AG09309 (cell line): Measurements from ENCODE around the gene GBA3.

Experiments used
- DNase-seq: peaks from one replicate; pipeline ENCODE4 v3.0.0-alpha.2; 2010; ENCODE audit warnings: low read depth
- H3K4me3 ChIP-seq: 2 replicates; pipeline ENCODE4 v1.5.1; 2011; ENCODE audit warnings: mild to moderate bottlenecking, low read depth, low read length, moderate library complexity; ENCODE audit not compliant: control insufficient read depth
- TF ChIP-seq, protein P1 (sequence below): IDR thresholded peaks from 2 replicates; pipeline ENCODE4 v1.5.1; 2011; ENCODE audit warnings: mild to moderate bottlenecking, low read depth, low read length, inconsistent platforms; ENCODE audit not compliant: insufficient read depth, control insufficient read depth; ENCODE audit errors: missing control alignments

GBA3 gene

DNA sequence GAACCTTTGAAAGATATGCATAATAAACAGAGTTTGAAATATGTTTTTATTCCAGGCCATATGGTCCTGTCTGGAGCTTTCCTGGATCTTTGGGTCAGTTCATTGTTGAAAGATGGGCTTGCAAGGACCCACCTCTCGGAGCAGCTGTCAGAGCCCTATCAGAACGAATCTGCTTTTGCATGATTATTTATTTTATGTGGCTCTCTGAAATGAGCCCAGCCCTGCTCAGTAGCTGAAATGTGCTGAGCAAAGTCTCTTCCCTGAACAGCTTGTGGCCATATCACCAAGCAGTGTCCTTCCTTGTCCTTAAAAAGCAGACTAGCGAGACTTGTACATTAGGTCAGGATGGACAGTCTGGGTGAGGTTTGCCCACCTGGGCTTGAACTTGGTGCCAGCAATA, 110.8 kb downstream of the GBA3 start:
- H3K4me3 ChIP-seq, result no peak overlapping the region
- TF ChIP-seq, protein P1, sequence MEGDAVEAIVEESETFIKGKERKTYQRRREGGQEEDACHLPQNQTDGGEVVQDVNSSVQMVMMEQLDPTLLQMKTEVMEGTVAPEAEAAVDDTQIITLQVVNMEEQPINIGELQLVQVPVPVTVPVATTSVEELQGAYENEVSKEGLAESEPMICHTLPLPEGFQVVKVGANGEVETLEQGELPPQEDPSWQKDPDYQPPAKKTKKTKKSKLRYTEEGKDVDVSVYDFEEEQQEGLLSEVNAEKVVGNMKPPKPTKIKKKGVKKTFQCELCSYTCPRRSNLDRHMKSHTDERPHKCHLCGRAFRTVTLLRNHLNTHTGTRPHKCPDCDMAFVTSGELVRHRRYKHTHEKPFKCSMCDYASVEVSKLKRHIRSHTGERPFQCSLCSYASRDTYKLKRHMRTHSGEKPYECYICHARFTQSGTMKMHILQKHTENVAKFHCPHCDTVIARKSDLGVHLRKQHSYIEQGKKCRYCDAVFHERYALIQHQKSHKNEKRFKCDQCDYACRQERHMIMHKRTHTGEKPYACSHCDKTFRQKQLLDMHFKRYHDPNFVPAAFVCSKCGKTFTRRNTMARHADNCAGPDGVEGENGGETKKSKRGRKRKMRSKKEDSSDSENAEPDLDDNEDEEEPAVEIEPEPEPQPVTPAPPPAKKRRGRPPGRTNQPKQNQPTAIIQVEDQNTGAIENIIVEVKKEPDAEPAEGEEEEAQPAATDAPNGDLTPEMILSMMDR, result no peak
- no peak for DNase-seq

GRCh38 chr4:22814906-22815305, 122.2 kb downstream of the GBA3 start:
- TF ChIP-seq, protein P1, result no peak
- DNase-seq, result no peak
- no peak overlapping the region for H3K4me3 ChIP-seq

DNA sequence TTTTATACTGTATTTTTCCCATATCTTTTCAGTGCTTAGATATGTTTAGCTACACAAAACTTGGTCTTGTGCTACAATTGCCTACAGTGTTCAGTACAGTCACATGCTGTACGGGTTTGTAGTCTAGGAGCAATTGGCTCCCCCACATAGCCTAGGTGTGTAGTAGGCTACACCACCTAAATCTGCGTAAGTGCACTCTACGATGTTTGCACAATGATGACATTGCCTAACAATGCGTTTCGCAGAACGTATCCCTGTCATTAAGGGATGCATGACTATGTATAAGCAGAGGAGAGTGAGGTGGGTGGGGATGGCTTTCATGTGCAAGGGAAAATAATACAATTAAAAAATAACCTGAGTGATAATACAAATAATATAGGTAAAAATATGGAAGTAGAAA, 131.4 kb downstream of the GBA3 start:
- no peak for DNase-seq
- H3K4me3 ChIP-seq, result no peak overlapping the region
- TF ChIP-seq, protein P1, result no peak

- TF ChIP-seq, protein P1, result no peak
- no peak overlapping the region for H3K4me3 ChIP-seq
- DNase-seq, result no peak
These were observed 149.8 kb downstream of the GBA3 start for GRCh38 chr4:22842360-22843018.

- no peak for DNase-seq
- TF ChIP-seq, protein P1, result no peak
- H3K4me3 ChIP-seq, result no peak overlapping the region
These were observed 155.6 kb downstream of the GBA3 start for GRCh38 chr4:22848332-22848731.

DNA sequence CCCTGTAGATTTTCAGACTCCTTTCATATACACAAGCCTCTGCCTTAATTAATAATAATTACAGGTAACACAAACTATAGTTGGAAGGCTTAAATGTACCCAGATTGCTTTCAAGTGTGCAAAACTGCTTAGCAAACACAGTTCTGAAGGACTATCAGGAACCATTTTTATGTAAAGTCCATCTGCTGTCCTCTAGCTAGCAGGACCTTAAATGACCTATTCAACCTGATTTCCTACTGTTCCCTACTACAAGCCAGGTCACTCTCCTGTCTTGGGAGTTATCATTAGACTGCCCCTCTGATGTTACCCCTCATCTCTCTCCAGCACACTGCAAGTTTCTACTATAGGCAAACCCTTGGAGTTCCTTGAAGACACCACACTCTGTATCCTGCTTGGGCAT, 157.3 kb downstream of the GBA3 start:
- H3K4me3 ChIP-seq, result no peak overlapping the region
- DNase-seq, result no peak
- TF ChIP-seq, protein P1, result no peak

- no peak overlapping the region for H3K4me3 ChIP-seq
- TF ChIP-seq, protein P1, result no peak
- DNase-seq, result no peak
These were observed 157.9 kb downstream of the GBA3 start for GRCh38 chr4:22850630-22851029.
